ENCODE data around the gene DAZL.

DAZL gene

DNA sequence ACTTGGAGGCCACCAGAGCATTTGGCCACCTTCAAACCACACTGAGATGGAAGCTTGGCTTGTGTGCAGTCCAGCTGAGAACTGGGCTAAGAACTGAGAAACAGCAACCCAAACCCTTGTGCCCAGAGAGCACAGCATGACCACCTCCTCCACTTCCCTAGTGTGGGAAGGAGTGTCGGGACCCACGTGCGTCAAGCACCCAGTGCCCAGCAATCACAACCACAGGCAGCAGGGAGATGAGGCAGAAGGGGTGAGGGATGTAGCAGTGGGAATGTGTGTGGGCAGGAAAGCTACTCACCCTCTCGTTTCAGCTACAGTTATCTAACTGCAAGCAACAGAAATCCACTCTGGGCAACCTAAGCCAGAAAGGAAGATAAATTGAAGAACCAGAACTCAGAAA lies 66.7 kb downstream of the DAZL start:
- FAIRE-seq: no peak

DNA sequence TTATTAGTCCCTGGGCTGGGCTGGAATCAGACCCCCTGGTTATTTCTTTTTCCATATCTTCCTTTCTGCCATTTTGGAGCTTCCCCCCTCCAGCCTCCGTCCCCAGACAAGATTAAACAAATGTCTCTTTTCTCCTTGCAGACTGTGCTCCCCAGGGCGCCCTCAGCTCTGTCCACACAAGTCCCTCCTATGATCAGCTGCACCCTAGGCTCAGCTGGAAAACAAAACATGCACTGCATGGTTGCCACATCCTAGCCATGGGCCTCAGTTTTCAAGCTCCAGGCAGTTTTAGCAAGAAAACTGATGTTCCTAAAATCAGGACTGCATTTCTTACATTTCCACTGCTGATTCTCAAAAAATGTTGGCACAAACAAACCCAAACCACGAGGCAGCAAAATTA lies 68.2 kb downstream of the DAZL start:
- no peak for FAIRE-seq

Data from TTC549 (cell line).